Uterine smooth muscle cell (primary cell): Measurements from ENCODE around the gene ADAMTS15. TPM values are rescaled to one million over a fixed set of nuclear protein-coding genes. Genes with fewer than 3 reads are reported as not detected.

Experiments used
- total RNA-seq: library from RNA; depleted of rRNA; stranded (reverse); fragments of >200 nt; gene quantifications from 2 replicates; pipeline ENCODE4 v1.2.3, GENCODE V29; 2014

Gene ADAMTS15, protein sequence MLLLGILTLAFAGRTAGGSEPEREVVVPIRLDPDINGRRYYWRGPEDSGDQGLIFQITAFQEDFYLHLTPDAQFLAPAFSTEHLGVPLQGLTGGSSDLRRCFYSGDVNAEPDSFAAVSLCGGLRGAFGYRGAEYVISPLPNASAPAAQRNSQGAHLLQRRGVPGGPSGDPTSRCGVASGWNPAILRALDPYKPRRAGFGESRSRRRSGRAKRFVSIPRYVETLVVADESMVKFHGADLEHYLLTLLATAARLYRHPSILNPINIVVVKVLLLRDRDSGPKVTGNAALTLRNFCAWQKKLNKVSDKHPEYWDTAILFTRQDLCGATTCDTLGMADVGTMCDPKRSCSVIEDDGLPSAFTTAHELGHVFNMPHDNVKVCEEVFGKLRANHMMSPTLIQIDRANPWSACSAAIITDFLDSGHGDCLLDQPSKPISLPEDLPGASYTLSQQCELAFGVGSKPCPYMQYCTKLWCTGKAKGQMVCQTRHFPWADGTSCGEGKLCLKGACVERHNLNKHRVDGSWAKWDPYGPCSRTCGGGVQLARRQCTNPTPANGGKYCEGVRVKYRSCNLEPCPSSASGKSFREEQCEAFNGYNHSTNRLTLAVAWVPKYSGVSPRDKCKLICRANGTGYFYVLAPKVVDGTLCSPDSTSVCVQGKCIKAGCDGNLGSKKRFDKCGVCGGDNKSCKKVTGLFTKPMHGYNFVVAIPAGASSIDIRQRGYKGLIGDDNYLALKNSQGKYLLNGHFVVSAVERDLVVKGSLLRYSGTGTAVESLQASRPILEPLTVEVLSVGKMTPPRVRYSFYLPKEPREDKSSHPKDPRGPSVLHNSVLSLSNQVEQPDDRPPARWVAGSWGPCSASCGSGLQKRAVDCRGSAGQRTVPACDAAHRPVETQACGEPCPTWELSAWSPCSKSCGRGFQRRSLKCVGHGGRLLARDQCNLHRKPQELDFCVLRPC
- total RNA-seq, result 0.12 and 1.00 TPM in 2 replicates

GRCh38 chr11:130448416-130449309 lies at the start of gene ADAMTS15:
Gene ADAMTS15, plus strand, starts transcription at chr11:130448645. Its CDS starts 329 bp downstream, at chr11:130448974.

DNA sequence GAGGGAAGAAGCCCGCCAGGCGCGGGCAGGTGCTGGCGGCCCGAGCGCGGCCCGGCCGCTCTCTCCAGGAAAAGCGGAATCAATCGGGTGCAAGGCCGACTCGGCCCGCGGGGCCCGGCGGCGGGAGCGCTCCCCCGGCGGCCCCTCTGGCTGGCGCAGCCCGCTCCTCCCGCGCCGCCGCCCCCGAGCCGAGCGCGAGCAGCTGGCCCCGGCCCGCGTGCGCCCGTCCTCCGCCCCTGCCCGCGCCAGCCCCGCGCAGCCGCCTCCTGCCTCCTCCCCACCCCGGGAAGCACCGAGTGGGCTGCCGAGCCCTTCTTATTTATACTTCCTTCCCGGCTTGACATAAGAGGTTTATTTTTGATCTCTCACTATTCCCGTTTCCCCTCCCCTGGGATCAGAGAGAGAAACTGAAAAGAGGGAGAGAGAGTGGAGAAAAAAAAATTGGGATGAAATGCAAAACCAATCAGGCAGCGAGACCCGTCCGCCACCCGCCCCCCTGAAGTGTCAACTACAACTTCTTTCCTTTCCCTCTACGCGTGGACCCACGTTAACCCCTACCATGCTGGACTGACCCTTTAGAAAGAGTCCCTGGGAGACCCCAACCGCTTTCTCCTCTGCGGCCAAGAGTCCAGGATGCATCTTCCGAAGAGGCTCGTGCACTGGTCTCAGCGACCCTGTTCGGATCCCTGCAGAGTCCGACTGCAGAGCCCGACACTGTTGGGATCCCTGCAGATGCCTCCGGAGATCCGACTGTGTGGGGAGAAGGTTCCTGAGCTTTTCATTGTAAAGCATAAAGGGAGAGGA lies 19.9 kb upstream of the ADAMTS15 start, which contains the start of gene ADAMTS8:
Gene ADAMTS8, minus strand, starts transcription at position 294 of the 804 bp plus-strand sequence. CDS start 323 bp downstream, outside the sequence.

Other genes starting within 250 kb of the ADAMTS15 start
- gene ZBTB44, start 133.7 kb upstream of the ADAMTS15 start, total RNA-seq, result 21.9 and 35.6 TPM in 2 replicates
- gene ADAMTS8, start 20.0 kb upstream of the ADAMTS15 start, total RNA-seq, result under 0.01 TPM in 2 replicates